HG03159 (cell line): ENCODE data around the gene NOD1.

Source experiments
- ATAC-seq: cut with Tn5 transposase; IDR thresholded peaks from one replicate; pipeline ENCODE4 v1.9.1; 2021; ENCODE audit warnings: mild to moderate bottlenecking, moderate library complexity; ENCODE audit not compliant: unreplicated experiment

Gene NOD1

GRCh38 chr7:30379131-30379530 is 99.5 kb downstream of the NOD1 start:
- ATAC-seq: no peak

GRCh38 chr7:30378275-30378674 is 100.3 kb downstream of the NOD1 start:
- ATAC-seq: no peak
